ENCODE results near the gene PRKCI.
"Not testable (repeated sequence)": the region's sequence is repeated elsewhere in the genome, so short reads cannot be mapped to it uniquely, and the experiment has no call there.

DNA sequence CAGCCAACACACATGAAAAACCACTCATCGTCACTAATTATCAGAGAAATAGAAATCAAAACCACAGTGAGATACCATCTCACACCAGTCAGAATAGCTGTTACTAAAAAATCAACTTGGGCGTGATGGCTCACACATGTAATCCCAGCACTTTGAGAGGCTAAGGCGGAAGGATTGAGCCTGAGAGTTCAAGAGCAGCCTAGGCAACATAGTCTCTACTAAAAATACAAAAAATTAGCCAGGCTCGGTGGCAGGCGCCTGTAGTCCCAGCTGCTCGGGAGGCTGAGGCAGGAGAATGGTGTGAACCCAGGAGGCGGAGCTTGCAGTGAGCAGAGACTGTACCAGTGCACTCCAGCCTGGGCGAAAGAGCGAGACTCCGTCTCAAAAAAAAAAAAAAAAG lies 55.1 kb downstream of the PRKCI start:
- not testable (repeated sequence) for TF ChIP-seq MXI1 (IDR thresholded peaks at IDR 0.05; ENCODE audit: borderline replicate concordance, low read depth, low read length); POLR2A (IDR thresholded peaks at IDR 0.05; ENCODE audit: low read depth, low read length); SMC3 (IDR thresholded peaks at IDR 0.05; ENCODE audit: low read depth, low read length)
- TF ChIP-seq, protein P1, sequence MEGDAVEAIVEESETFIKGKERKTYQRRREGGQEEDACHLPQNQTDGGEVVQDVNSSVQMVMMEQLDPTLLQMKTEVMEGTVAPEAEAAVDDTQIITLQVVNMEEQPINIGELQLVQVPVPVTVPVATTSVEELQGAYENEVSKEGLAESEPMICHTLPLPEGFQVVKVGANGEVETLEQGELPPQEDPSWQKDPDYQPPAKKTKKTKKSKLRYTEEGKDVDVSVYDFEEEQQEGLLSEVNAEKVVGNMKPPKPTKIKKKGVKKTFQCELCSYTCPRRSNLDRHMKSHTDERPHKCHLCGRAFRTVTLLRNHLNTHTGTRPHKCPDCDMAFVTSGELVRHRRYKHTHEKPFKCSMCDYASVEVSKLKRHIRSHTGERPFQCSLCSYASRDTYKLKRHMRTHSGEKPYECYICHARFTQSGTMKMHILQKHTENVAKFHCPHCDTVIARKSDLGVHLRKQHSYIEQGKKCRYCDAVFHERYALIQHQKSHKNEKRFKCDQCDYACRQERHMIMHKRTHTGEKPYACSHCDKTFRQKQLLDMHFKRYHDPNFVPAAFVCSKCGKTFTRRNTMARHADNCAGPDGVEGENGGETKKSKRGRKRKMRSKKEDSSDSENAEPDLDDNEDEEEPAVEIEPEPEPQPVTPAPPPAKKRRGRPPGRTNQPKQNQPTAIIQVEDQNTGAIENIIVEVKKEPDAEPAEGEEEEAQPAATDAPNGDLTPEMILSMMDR (conservative IDR thresholded peaks at IDR 0.05; ENCODE audit: low read depth, low read length), result not testable (repeated sequence)
